Stimulated activated CD4-positive, alpha-beta T cell treated with anti-CD3 and anti-CD28 coated beads, Interleukin-2, amount 100 ng/mL, for 4 hours (primary cell): Measurements from ENCODE around the gene TMEM163.

Experiments used
- DNase-seq: peaks from one replicate; pipeline ENCODE4 v3.0.0-alpha.2; 2020; ENCODE audit warnings: low read depth

TMEM163 gene

DNA sequence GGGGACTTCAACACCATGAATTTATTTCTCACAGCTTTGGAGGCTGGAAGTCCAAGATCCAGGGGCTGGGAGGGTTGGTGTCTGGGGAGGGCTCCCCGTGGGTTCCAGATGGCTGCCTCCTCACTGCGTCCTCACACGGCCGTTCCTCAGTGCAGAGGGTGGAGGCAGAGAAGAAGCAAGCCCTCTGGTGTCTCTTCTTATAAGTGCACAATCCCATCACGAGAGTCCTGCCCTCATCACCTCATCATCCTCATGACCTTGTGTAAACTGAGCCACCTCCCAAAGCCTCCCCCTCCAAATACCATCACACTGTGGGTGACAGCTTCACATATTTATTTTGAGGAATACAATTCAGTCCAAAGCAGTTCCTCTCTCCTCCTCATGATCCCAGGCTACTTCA, 26.3 kb downstream of the TMEM163 start:
- no peak for DNase-seq

DNA sequence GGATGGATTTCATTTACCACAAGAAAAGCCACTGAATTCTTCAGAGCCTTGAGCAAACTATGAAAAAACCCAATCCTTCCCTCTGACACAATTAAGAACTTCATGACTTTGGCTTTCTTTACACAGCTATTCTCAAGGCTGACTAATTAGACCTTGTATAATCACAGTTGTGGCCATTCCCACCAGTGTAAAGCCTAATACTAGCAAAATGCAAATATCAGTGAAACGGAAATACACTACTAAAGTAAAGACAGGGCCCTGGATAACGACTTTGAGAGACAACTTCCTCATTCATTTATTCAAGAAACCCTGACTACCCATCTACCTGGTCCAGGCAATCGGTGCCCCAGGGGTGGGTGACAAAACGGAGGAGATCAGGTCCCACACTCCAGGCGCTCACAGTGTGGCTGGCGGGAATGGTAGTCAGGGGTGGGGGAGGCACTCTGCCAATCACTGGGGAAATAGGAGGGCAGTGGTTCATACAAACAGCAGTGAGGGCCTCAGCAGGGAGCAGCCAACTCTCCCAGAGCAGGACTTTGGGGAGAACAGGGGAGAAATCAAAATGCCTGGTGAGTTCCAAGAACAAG, 28.1 kb downstream of the TMEM163 start:
- DNase-seq, result no peak

- no peak for DNase-seq
These were observed 29.5 kb downstream of the TMEM163 start for GRCh38 chr2:134689315-134689714.

DNA sequence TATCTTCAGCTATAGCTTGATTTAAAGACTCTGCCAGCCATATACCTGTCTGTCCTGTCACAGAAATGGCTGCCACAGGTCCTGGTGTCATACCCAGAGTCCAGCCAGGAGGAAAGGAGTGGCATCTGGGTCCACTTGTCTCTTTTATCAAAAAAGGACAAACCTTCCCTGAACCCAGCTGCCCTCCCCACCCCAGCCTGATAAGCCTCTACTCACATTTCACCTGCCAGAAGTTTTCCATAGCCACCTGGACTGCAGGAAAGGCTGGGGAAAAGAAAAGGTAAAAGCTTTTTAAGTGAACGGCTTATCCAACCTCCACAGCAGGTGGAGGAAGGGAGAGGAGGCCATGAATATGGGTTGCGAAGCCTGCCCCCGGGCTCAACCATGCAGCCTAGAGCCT, 32.8 kb downstream of the TMEM163 start:
- no peak for DNase-seq

DNA sequence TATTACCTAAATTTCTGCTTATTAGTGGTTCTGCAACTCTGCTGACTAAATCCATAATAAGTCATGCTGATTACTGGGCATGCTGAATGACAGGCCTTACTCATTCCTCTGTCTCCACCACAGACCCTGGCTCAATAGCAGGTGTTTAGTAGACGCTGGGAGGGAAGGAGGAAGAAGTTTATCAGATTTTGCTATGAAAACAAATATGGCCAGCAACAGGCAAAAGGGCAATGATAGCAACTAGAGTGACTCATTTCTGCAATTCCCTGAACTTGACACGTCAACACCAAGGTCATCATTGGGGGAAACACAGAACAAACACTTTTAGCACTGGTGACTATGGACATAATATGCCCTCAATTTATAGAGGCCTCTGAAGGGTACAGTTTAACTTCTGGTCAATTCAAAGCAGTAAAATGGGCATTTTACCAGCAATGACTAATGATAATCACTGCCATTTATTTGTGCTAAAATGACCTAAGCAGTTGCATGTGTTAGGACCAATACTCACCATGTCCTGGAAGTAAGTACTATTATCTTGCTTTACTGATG, 35.2 kb downstream of the TMEM163 start:
- no peak for DNase-seq

DNA sequence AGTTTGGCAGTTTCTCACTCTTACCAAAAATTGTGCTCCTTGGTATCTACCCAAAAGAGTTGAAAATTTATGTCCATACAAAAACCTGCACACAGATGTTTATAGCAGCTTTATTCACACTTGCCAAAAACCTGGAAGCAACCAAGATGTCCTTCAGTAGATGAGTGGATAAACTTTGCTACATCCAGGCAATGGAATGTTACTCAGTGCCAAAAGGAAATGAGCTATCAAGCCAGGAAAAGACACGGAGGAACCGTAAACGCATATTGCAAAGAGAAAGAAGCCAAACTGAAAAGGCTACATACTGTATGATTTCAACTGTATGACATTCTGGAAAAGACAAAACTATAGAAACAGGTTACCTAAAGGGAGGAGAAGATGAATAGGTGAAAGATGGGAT, 36.1 kb downstream of the TMEM163 start:
- no peak for DNase-seq

DNA sequence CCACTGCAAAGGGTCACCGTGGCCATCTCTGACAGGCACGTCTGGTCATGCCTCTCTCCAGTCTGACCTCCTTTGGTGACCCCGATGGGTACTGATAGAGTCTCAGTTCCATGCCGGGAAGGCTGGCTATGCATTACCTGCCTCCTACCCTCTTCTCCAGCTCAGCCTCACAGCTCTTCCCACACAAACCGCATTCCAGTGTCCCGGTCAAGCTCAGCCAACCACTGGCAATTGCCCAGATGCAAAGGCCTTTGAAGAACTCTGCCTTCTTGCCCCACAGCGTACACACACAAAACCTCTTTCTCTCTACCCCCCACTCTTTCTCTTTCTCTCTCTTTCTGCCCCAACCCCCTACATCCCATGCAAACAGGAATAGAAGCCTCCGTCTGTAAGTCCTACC, 37.6 kb downstream of the TMEM163 start:
- DNase-seq, result no peak

DNA sequence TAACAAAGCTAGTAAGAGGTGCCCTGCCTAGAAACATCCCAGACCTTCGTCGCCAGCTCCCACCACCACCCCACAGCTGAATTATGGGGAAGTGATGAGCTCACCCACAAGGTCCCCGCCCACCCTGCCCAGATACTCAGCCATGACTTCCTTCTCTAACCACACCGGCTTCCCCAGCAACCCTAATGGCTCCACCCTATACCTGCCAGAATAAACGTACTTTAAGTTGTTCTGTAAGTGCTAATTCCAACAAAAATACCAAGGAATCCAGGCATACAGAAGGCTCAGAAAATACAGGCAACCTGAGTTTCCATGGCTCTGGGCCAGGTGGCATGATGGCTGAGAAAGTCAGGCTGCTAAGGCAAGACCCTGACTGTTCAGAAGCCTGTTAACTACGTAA, 39.1 kb downstream of the TMEM163 start:
- no peak for DNase-seq

- no peak for DNase-seq
These were observed 39.5 kb downstream of the TMEM163 start for GRCh38 chr2:134679294-134679693.

DNA sequence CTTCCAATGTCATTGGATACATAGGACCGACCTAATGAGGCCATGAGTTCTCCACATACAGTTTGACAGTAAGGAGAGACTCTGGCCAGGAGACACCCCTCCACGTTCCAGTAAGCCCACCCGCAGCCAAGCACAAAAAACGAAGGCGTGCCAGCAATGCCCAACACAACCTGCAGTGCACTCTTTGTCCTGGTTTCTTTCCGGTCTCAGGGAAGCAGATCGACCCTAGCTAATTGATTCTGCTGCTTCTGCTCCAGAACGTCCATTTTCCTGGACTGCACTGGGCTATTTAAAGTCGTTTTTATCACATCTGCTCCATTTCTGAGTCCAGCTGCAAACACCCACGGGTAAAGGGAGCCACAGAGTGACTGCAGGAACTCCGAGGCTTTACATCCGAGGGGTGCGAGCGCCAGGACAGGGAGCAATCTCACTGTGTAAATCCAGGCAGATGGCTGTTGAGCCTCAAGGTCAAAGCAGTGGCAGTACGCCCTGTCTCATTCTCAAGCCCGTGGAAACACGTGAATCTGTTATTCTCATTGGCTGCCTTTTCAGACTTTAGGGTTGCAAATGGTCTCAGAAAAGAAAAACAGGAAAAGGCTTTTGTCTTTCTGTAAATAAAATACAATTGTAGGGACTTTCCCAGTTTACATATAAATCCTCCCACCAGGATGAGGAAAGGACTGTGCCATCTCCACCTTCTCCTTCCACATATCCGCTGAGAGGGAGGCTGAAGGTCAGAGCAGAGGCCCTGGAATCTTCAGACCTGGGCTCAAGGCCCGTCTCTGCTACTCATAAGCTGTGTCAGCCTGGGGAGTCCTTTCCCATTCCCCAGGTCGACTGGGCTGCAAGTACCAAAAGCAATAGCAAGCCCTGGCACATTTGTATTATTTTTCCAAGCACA, 40.7 kb downstream of the TMEM163 start:
- DNase-seq, result no peak

- DNase-seq, result no peak
These were observed 41.8 kb downstream of the TMEM163 start for GRCh38 chr2:134676960-134677359.

- no peak for DNase-seq
These were observed 43.5 kb downstream of the TMEM163 start for GRCh38 chr2:134675314-134675713.

GRCh38 chr2:134674687-134675086, 44.1 kb downstream of the TMEM163 start:
- DNase-seq, result no peak

GRCh38 chr2:134671513-134671912, 47.3 kb downstream of the TMEM163 start:
- DNase-seq, result no peak

- no peak for DNase-seq
These were observed 47.8 kb downstream of the TMEM163 start for GRCh38 chr2:134670955-134671354.

GRCh38 chr2:134669731-134670669, 48.8 kb downstream of the TMEM163 start:
- DNase-seq, result peak; percentile 22

GRCh38 chr2:134668821-134669220, 50.0 kb downstream of the TMEM163 start:
- DNase-seq, result peak; percentile 39

DNA sequence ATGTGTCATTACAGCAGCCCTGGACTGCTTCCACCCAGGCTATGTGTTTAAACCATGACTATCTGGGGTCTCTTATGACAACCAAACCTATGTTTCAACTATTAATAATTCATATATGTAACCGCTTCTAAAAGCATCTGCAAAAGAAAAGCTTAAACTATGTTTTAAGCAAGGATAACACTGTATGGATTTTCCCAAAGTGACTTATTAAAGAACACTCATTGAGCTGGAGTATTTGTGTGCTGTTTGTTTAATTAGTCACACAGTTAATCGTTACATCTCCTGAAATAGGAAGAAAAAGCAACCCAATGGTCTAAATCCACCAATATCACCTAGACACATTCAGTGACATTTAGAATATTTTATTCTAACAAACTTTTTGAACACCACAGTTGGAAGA, 51.3 kb downstream of the TMEM163 start:
- DNase-seq, result no peak

- no peak for DNase-seq
These were observed 51.7 kb downstream of the TMEM163 start for GRCh38 chr2:134667081-134667480.

DNA sequence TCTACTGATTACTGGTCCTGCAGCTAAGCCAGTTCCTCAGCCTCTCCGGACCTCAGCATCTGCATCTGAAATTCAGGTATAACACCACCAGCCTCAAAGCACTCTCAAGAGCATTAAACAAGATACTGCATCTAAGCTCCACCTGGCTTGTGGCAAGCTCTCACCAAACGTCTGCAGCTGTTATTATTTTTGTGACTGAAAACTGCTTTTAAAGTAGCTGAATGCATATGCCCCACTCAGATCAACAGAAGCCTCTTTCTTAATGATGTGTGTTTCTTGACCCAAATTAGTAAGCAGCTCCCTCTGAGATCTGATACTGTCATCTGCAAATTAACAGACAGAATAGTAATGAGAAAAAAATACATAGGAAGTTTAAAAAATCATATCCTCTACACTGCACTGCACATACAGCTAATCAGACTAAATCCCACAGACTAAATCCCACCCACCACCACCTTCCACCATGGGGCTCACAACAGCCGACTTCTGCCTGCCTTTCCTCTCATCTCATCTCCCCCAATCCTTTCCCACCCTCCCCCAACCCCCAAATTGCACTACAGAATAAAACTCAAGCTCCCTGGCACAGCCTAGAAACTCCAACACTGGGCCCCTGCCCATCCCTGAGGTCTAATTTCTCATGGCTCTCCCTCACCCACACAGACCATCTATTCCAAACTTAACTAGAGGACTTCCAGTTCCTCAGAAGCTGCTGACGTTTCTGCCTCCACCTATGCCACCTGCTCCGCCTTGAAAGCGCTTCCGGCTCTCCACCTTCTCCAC, 52.9 kb downstream of the TMEM163 start:
- DNase-seq, result no peak
